ENCODE results near the gene LYPD8.
"Not testable (repeated sequence)": the region's sequence is repeated elsewhere in the genome, so short reads cannot be mapped to it uniquely, and the experiment has no call there.

GRCh38 chr1:248789337-248789736 is 33.8 kb upstream of the LYPD8 start:
- TF ChIP-seq SAP30 (IDR thresholded peaks at IDR 0.05; ENCODE audit: insufficient read depth, insufficient replicate concordance, low read length); CEBPB (IDR thresholded peaks at IDR 0.05; ENCODE audit: low read depth, low read length); POLR2A (IDR thresholded peaks at IDR 0.05; ENCODE audit: control extremely low read depth in 1 of 2, low read depth in 2 of 2, low read length in 2 of 2); RXRA (IDR thresholded peaks at IDR 0.05; ENCODE audit: insufficient read depth, low read depth, low read length); CTCF (IDR thresholded peaks at IDR 0.05; ENCODE audit: control extremely low read depth in 1 of 3, insufficient read depth in 1 of 3, low read depth in 1 of 3, low read length in 3 of 3); SIN3A (conservative IDR thresholded peaks at IDR 0.05 in 1 of 2, IDR thresholded peaks at IDR 0.05 in 1 of 2; ENCODE audit: low read depth in 1 of 2, low read length in 2 of 2); ASH2L (IDR thresholded peaks at IDR 0.05; ENCODE audit: low read length): not testable (repeated sequence)

All from H1 (cell line).